NCI-H2196 (cell line): ENCODE measurements around the gene PCDH15.

Experiments
- DNase-seq: peaks from one replicate; lab custom pipeline; 2025; ENCODE audit not compliant: unreplicated experiment; lab: John Stamatoyannopoulos, UW

PCDH15 gene

GRCh38 chr10:54139819-54140428 is 661.1 kb downstream of the PCDH15 start:
- DNase-seq: no peak

DNA sequence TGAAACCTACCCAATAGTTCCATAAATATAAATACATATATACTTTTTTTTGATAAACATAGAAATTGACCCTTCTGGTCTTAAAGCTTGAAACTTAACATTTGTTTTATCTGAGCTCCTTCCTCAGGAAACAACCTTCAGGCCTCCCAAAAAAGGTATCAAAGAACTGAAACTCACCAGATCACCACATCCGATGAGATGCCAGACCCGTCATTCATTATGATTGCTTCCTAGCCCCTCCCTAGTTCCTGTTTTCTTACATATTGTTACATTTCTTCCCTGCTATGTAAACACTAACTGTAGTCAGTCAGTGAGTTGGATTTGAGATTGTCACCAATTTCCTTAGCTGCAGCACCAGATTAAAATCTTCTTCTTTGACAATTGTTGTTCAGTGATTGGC is 663.6 kb downstream of the PCDH15 start:
- no peak for DNase-seq

DNA sequence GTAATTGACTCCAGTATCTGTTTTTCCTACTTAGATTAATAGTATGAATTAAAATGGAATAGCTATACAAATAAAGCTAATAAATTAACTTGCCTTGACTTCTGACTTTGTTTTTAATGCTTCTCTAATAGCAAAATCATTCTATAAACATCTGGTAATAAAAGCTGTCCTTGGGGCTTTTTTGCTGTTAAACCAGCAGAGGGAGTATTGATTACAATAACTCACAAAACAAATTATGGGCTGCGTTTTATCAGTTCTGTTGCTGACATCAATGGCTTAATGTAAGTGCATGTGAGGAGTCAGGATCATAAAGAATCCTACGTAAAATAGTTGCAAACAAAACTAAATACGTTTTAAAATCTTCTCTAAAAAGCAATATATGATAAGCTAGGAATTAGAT is 667.8 kb downstream of the PCDH15 start:
- no peak for DNase-seq

GRCh38 chr10:54131833-54132232 is 669.2 kb downstream of the PCDH15 start:
- DNase-seq: no peak

GRCh38 chr10:54130394-54130793 is 670.6 kb downstream of the PCDH15 start:
- no peak for DNase-seq

DNA sequence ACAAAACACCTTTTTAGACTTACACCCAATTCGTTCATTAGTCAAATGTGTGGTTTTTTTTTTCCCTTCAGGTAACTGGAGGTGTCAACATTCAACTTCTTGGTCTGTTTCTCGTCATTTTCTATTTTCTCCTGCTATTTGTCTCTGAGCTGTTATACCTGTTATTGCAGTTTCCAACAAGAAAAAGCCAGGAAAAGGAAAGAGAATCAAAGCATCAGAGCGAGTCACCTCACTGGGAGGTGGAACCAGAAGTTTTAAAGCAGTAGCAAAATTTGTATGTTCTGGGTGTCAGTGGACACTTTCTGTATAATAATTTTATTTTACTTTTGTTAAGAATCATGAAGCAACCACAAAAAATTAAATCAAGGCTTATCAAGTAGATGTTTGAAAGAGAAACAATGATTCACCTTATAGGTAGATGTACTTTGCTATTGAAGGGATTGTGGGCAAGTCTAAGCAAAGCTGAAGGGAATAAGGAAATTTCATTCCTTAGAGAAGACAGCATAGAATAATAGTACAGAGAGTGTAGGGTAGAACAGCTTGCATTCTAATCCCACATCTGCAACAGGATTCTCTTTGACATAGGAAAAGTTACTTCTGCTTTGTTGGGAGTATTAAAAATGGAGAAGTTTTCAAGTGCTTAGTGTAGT is 675.8 kb downstream of the PCDH15 start:
- no peak for DNase-seq

DNA sequence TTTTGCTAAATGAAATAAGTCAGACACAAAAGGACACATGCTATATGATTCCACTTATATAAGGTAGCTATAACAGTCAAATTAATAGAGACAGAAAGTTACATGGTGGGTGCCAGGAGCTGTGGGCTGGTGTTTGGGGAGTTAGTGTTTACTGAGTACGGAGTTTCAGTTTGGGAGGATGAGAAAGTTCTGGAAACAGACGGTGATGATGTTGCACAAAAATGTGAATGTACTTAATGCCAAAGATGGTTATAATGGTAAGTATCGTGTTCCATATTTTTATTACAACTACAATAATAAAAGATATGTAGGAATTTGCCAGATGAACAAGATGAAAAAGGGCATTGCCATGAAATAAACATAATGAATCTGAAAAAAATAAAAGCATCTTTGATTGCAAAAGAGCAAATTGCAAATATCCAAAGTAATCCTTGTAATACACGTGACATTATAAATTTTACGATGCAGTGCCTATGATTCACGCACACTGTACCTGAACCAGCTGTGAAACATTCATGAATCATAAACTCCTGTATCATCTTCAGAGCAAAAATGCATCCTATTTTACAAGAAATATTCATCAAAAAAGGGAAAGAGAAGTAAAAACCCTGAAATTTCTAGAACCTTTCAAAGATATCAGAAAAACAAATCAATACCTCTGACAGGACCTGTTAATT is 676.7 kb downstream of the PCDH15 start:
- no peak for DNase-seq

GRCh38 chr10:54120806-54121205 is 680.2 kb downstream of the PCDH15 start:
- DNase-seq: no peak

GRCh38 chr10:54108961-54109360 is 692.1 kb downstream of the PCDH15 start:
- no peak for DNase-seq

DNA sequence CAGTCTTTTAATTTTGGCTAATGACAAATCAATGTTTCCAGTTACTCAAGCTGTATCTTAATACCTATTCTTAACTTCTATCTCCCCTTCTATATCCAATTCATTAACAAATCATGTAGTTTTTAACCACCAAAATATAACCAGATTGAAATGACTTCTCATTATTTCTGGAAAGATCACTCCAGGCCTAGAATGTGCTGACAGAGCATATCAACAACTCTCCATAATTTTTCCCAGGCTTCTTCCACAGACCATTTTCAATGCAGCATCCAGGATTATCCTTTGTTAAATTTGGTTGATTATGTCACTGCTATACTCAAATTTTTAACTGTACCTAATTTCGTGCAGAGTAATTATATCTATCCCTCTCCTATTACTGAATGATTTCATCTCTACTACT is 704.1 kb downstream of the PCDH15 start:
- DNase-seq: no peak

DNA sequence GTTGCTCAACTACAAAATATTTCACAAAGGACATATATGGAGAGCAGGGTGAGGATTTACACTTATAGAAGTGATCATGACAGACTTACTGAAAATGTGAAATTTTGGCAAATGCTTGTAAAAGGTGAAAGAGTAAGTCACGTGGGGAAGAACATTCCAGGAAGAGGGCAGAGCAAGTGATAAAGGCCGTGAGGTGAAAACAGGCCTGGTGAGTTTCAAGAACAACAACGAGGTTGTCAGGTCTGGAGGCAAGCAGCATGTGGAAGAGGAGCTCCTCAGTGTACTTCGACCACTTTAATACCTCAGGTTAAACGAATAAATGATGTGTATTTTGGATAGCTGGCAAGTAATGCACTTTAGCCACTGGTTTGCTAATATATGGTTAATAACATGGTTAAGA is 706.7 kb downstream of the PCDH15 start:
- DNase-seq: no peak

DNA sequence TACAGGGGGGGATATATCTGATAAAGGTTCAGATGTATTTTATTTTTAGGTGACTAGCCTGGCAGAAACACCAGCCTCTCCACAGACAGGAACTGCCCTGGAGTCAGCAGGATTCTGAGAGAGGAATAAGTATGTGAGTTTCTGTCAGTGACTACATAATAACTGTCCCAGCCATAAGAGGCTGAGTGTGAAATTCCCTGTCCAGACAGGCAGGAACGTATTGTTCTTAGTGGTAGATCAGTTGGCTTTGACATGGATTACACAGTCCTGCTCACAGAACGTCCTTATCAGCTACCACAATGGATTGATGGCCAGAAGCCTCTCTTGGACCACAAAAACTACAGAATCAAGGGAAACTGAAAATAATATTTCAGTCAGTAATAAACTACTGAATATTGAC is 709.8 kb downstream of the PCDH15 start:
- no peak for DNase-seq

DNA sequence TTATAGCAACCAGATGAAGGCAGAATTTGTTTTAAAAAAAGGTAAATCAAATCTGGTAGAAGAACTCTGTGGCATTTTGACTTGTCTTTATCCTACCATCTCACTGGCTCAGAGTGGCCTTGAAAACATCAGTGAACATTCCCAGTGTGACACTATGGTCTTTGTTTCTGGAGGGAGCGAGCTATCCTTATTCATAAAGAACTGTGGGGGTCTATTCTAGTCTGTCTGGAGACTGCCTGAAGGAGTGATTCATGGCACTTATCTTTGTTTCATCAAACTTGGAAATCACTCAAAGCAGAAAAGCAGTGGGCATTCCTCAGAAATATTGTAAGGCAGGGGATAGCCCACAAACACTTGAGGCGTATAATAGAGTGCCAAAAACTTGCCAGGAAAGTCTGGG is 719.1 kb downstream of the PCDH15 start:
- no peak for DNase-seq

- DNase-seq: no peak
Measured at GRCh38 chr10:54067361-54067760, 733.7 kb downstream of the PCDH15 start.

DNA sequence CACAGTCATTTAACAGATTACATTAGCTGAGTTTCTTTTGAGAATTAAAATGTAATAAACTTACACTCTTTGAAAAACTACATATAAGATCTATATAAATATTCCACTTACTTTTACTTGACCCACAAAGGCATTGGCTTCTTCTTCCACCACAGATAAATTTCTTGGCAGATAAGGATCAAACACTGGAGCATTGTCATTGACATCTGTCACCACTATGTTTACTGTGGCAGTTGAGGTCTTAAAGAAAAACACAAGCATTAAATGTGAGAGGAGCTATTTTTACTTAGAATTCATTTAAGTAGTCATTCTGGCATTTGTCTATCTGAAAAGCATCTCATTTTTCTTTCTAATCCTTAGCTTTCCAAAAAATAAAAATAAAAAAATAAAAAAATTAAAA is 734.4 kb downstream of the PCDH15 start:
- no peak for DNase-seq

DNA sequence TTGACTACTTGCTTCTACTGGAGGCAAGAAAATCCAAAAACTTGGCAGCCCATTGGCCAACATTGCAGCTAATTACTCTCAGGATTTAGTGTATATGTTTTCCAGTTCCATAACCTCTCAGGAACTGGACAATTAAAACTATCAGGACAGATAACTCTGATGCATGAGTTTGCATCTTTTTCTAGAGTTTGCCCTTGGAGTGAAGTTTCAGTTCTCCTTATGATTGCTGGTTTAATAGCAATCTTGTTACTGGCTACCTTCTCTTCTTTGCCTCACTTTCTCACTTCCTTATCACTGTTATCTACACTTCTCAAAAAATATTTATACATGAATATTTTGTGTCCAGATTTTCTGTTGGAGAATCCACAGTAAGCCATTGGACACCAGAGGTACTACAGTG is 735.9 kb downstream of the PCDH15 start:
- no peak for DNase-seq

DNA sequence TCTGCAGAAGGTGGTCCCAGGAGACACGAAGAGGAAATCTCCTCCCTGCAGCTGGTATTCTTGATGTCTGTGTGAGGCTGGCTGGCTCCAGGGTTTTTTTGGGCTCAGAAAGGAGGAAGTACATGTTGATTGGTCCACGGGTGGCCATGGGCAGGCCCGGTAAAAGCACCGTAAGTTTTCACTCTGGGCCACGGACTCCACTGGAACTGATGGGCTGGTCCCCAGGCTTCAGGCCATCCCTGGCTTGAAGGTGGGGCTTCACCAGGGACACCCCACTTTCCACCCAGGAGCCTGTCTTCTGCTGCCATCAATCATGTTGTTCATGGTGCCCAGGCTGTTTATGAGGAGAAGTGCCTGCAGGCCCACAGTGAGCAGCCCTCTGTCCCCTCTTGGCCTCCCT is 736.8 kb downstream of the PCDH15 start:
- no peak for DNase-seq

DNA sequence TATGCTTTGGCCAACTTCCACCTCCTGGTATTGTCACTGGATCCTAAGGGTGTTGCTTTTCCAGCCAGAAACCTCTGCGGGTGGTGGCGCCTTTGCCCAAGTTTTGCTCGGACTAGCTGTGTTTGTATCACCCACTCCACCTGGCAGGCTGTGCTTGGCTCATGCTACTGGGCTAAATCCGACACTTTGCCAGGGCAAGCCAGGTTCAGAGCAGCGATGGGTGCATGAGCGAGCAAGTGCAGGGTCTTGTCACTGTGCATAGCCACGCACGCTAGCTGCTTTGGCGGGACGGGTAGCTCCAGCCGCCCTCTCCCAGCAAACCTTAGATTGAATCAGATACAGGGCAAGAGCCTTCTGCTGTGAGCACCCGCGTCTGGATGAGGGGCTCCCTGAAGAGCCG is 737.5 kb downstream of the PCDH15 start:
- no peak for DNase-seq

DNA sequence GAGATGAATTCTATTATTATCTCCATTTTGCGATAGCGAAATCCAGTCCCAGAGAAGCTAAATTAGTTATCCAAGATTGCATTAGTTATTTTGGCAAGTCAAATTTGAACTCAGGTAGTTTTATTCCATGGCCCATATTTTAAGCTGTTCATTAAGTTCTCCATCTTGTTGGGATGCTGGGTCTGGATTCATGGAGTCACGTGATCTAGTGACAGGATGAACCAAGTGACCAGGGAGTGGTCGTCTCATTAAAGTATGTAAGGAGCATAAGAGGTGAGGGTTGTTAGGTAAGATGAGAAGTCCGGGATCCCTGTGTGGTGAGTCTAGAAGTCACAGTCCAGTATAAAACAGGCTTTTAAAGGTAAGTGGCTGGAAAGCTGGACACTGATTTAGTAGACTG is 740.5 kb downstream of the PCDH15 start:
- DNase-seq: no peak

- no peak for DNase-seq
Measured at GRCh38 chr10:54057357-54057756, 743.7 kb downstream of the PCDH15 start.

GRCh38 chr10:54026340-54026739 is 774.7 kb downstream of the PCDH15 start:
- no peak for DNase-seq

- no peak for DNase-seq
Measured at GRCh38 chr10:54011117-54011516, 789.9 kb downstream of the PCDH15 start.
